Brain microvascular endothelial cell (primary cell): ENCODE results near the gene NQO1.

ENCODE experiments used
- DNase-seq: peaks from one replicate; pipeline ENCODE4 v3.0.0-alpha.2; 2020
- H3K27ac ChIP-seq: fragments of 250-450 bp; sonication (Bioruptor Pico); 2 replicates; pipeline ENCODE4 v1.5.1; 2020; ENCODE audit warnings: mild to moderate bottlenecking, moderate library complexity
- H3K27me3 ChIP-seq: fragments of 250-450 bp; sonication (Bioruptor Pico); replicated peaks from 2 replicates; pipeline ENCODE4 v1.5.1; 2020; ENCODE audit warnings: mild to moderate bottlenecking
- H3K36me3 ChIP-seq: fragments of 250-450 bp; sonication (Bioruptor Pico); replicated peaks from 2 replicates; pipeline ENCODE4 v1.5.1; 2020; ENCODE audit warnings: mild to moderate bottlenecking
- H3K4me3 ChIP-seq: 2 replicates; pipeline ENCODE4 v1.5.1; 2011; ENCODE audit warnings: low read depth, mild to moderate bottlenecking, control low read depth, low read length, moderate library complexity
- CTCF ChIP-seq: IDR thresholded peaks from 2 replicates; pipeline ENCODE4 v1.5.1; 2011; ENCODE audit warnings: low read depth, mild to moderate bottlenecking, moderate library complexity, low read length, control low read depth, inconsistent platforms; ENCODE audit errors: missing control alignments
- in situ Hi-C: cut with HindIII; loops from 2 replicates; pipeline ENCODE4 v1.10.0; 2017; ENCODE audit warnings: low sequenced_read_pairs, low pct_ligation_motif_present

NQO1 gene

GRCh38 chr16:69756705-69757104 lies 30.3 kb upstream of the NQO1 start:
- no peak for TF ChIP-seq CTCF

DNA sequence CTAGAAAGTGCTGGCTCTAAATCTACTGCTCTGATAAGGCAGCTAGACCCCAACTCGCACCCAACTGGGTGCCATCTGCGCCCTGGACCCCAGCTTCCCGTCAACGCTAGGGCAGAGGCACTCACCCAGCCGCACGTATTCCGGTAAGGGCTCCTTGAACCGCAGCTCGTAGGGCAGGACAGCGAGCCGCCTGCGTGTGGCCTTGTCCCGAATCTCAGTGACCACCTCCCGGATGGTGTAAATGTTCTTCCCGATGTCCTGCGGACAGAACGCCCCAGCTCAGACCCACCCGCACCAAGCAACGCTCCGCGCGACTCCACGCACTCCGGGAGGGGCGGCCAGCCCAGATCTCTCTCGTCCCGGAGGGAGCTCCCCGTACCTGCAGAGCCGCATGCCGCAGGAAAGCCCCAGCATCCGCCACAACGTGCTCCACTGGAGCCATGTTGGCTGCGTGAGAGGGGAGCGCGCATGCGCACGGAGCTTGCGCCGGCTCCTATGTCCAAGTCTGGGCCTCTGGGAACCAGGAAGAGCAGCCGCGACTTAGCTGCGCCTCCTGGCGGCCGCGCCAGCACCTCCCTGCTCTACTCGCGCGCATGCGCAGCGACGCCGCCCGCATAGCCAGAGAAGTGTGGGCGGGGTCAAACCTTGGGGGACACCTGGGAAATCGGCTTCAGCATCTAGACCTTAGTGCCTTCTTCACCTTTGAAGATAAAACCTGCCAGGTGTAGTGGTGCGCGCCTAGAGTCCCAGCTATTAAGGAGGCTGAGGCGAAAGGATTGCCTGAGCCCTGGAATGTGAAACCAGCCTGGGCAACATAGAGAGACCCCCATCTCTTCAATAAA lies 28.3 kb upstream of the NQO1 start, which contains the start of gene NOB1:
TSS of gene NOB1 (minus strand) at position 458 of the 842 bp plus-strand sequence. CDS start at position 442, 16 bp downstream.
- in situ Hi-C loops, result no loop called here
- DNase-seq, result peak; percentile 93
- Histone ChIP-seq H3K27me3 (no peaks in the 10 kb centered on the region), H3K4me3 (peak within 1 kb of the TSS; percentile 99), H3K27ac (peak within 1 kb of the TSS; percentile 57), H3K36me3 (peaks cover 19% of the 10 kb centered on the region)
- TF ChIP-seq CTCF, result peak; percentile 98

More at GRCh38 chr16:69756705-69757104, 30.3 kb upstream of the NQO1 start:
- no peak overlapping the region for H3K4me3 ChIP-seq
- no peak for DNase-seq
- H3K36me3 ChIP-seq, result peaks cover 8% of the 10 kb centered on the region
- in situ Hi-C loops, result no loop called here
- H3K27me3 ChIP-seq, result no peaks in the 10 kb centered on the region
- no peak overlapping the region for H3K27ac ChIP-seq

DNA sequence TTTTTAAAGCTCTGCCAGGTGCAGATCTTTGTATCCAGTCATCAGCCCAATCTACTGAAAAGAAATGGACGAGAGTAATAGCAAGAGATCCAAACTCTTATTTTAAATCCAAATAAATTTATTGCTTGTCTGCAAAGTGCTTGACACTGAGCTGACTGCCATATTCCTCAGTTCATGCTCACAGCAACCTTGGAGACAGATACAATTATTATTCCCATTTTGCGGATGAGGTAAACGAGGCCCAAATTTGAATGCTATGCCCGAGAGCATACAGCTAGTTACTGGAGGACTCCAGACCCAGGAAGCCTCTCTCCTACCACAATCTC lies 27.7 kb upstream of the NQO1 start:
- no peak for DNase-seq
- H3K4me3 ChIP-seq, result peak overlapping the region; percentile 99
- H3K27me3 ChIP-seq, result no peaks in the 10 kb centered on the region
- in situ Hi-C loops, result no loop called here
- TF ChIP-seq CTCF, result no peak
- peak overlapping the region; percentile 57 for H3K27ac ChIP-seq
- peaks cover 25% of the 10 kb centered on the region for H3K36me3 ChIP-seq

DNA sequence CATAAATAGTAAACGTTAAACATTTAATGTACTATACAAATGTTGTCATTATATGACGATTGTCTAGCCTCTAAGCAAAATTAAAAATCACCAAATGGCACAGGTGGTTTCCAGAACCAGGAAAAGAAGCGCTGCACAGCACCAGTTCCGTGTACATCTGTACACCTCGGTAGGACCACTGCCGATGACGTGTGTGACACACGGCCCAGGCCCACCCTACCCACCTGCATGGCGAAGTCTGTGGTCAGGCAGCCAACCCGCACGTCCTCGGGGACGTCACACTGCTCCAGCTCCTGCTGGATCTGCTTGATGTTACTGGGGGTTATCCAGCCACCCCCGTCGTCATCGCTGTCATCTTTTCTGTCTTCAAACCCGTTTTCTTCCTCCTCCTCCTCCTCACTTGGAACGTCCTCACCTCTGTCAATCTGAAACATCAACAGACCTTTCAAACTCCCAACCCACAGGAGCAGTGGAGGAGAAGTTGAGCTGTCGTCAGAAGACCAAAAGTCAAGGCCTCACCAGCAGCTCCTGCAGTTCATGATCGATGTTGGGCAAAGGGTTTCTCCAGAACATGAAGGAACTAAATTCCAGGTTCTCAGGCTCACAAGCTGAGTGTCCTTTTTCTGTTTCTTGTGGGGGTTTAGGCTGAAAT lies 22.5 kb upstream of the NQO1 start:
- in situ Hi-C loops, result no loop called here
- Histone ChIP-seq H3K27ac (no peak overlapping the region), H3K27me3 (no peaks in the 10 kb centered on the region), H3K4me3 (no peak overlapping the region), H3K36me3 (peaks cover 75% of the 10 kb centered on the region)
- DNase-seq, result no peak
- no peak for TF ChIP-seq CTCF

DNA sequence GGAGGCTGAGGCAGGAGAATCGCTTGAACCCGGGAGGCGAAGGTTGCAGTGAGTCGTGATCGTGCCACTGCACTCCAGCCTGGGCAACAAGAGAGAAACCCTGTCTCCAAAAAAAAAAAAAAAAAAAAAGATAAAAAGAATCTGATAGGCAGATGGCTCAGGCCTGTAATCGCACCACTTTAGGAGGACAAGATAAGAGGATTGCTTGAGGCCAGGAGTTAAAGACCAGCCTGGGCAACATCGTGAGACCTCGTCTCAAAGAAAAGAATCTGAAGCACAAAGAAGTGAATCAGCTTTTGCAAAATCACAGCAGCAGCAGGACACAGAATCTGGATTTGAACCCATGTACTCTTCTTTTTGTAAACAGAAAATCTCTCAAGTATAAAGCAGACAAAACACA lies 20.8 kb upstream of the NQO1 start:
- peaks cover 88% of the 10 kb centered on the region for H3K36me3 ChIP-seq
- no peak overlapping the region for H3K4me3 ChIP-seq
- no peaks in the 10 kb centered on the region for H3K27me3 ChIP-seq
- in situ Hi-C loops, result no loop called here
- H3K27ac ChIP-seq, result no peak overlapping the region
- no peak for TF ChIP-seq CTCF
- no peak for DNase-seq
